Measurements from ENCODE around the gene GLG1.

DNA sequence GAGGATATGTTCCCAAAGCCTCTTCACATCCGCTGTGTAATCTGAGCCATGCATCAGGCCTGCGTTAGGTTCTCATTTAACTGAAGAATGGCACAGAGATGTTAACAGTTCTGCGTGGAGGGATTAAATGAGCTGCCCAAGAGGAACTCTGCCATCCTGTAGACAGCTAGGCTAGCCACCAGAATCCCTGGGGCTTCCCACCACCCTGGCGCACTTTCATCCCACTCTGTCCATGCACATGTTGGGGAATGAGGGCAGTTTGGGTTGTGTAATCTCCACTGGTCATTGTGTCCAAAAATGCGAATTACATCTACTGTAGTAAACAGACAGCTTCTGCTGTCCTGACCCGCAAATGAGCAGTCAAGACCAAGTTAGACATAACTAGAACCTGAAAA is 1.0 kb upstream of the GLG1 start:
- TF ChIP-seq, protein P1, sequence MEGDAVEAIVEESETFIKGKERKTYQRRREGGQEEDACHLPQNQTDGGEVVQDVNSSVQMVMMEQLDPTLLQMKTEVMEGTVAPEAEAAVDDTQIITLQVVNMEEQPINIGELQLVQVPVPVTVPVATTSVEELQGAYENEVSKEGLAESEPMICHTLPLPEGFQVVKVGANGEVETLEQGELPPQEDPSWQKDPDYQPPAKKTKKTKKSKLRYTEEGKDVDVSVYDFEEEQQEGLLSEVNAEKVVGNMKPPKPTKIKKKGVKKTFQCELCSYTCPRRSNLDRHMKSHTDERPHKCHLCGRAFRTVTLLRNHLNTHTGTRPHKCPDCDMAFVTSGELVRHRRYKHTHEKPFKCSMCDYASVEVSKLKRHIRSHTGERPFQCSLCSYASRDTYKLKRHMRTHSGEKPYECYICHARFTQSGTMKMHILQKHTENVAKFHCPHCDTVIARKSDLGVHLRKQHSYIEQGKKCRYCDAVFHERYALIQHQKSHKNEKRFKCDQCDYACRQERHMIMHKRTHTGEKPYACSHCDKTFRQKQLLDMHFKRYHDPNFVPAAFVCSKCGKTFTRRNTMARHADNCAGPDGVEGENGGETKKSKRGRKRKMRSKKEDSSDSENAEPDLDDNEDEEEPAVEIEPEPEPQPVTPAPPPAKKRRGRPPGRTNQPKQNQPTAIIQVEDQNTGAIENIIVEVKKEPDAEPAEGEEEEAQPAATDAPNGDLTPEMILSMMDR (IDR thresholded peaks at IDR 0.05; ENCODE audit: low read depth, low read length) = no peak
- no peak for TF ChIP-seq EZH2phosphoT487 (IDR thresholded peaks at IDR 0.05; ENCODE audit: low read depth)
